Dendritic cell treated with granulocyte-macrophage colony-stimulating factor and Interleukin-4, amounts not matched to agents 40 ng/mL and 50 ng/mL, for 4 days (primary cell): ENCODE results near the gene TCL1B.

ENCODE experiments used
- H3K27ac Mint-ChIP-seq: one replicate; pipeline ENCODE4 v1.8.0; 2022; ENCODE audit warnings: mild to moderate bottlenecking, mixed read lengths
- H3K27me3 Mint-ChIP-seq: one replicate; pipeline ENCODE4 v1.8.0; 2022; ENCODE audit warnings: mild to moderate bottlenecking, mixed read lengths
- H3K36me3 Mint-ChIP-seq: one replicate; pipeline ENCODE4 v1.8.0; 2022; ENCODE audit warnings: low read depth, mixed read lengths
- H3K4me1 Mint-ChIP-seq: one replicate; pipeline ENCODE4 v1.8.0; 2022; ENCODE audit warnings: low read depth, mixed read lengths
- H3K4me3 Mint-ChIP-seq: one replicate; pipeline ENCODE4 v1.8.0; 2022; ENCODE audit warnings: mild to moderate bottlenecking, moderate library complexity, mixed read lengths
- H3K9me3 Mint-ChIP-seq: one replicate; pipeline ENCODE4 v1.8.0; 2022; ENCODE audit warnings: mixed read lengths
- intact Hi-C: fragments of 100-400 bp; cut with micrococcal nuclease; formaldehyde crosslinking; loops from one replicate; pipeline ENCODE4 v1.15.0; 2022

TCL1B gene

GRCh38 chr14:95679998-95680735 lies 6.1 kb upstream of the TCL1B start:
- intact Hi-C loops: loop anchor here (5.0 kb wide), 1 partner anchor 118 kb away; no protein-coding TSS in a partner anchor
- Mint-ChIP-seq H3K9me3 (no peaks in the 10 kb centered on the region), H3K36me3 (no peaks in the 10 kb centered on the region), H3K4me3 (no peak overlapping the region), H3K4me1 (no peaks in the 10 kb centered on the region), H3K27ac (no peak overlapping the region), H3K27me3 (peaks cover 2% of the 10 kb centered on the region)

GRCh38 chr14:95681153-95681552 lies 5.1 kb upstream of the TCL1B start:
- Mint-ChIP-seq H3K9me3 (no peaks in the 10 kb centered on the region), H3K36me3 (no peaks in the 10 kb centered on the region), H3K4me1 (no peaks in the 10 kb centered on the region), H3K27ac (no peak overlapping the region), H3K4me3 (no peak overlapping the region), H3K27me3 (peaks cover 2% of the 10 kb centered on the region)
- intact Hi-C loops: loop anchor here (5.0 kb wide), 1 partner anchor 119 kb away; no protein-coding TSS in a partner anchor

DNA sequence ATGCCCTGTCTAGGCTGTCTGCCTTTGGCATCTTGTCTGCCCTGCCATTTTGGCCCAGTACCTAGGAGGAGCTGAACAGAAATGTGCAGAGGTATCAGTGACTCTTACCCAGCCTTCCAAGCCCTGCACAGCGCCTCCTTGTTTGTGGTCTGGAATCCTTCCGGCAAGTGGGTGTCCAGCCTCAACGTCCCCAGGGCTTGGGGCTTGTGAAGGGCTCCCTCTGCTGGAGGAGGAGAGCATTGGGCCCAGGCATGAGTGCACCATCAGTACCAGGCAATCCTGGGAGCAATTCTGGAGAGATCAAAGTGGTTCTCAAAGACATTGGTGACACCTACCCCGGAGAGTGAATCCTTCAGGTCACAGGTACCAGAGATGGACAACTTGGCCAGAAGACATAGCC lies 2.4 kb upstream of the TCL1B start:
- intact Hi-C loops: loop anchor here (5.0 kb wide), 1 partner anchor 121 kb away; no protein-coding TSS in a partner anchor
- no peaks in the 10 kb centered on the region for H3K27me3 Mint-ChIP-seq
- H3K27ac Mint-ChIP-seq: no peak overlapping the region

DNA sequence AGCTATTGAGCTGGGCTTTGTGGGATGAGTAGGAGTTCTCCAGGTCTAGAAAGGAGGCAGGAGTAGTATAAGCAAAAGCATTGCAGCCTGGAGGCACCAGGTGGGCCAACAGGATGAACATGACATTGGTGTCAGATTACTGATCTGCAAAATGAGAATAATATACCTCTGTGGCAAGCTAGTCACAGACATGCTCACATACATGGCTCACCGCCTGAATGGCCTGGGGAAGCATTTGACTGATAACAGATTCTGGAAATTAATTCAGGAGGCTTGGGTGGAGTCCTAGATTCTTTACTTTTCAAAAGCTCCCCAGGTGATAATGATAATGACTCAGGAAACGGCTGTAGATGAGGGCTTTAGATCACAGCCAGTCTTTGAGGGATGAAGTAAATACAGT lies 709 bp downstream of the TCL1B start:
- Mint-ChIP-seq H3K27me3 (no peaks in the 10 kb centered on the region), H3K36me3 (no peaks in the 10 kb centered on the region), H3K27ac (no peak overlapping the region), H3K4me3 (no peak overlapping the region), H3K4me1 (no peaks in the 10 kb centered on the region), H3K9me3 (no peaks in the 10 kb centered on the region)
- intact Hi-C loops: no loop called here

More for the DNA sequence above, 2.4 kb upstream of the TCL1B start:
- Mint-ChIP-seq H3K4me3 (no peak overlapping the region), H3K4me1 (no peaks in the 10 kb centered on the region), H3K9me3 (no peaks in the 10 kb centered on the region), H3K36me3 (no peaks in the 10 kb centered on the region)

DNA sequence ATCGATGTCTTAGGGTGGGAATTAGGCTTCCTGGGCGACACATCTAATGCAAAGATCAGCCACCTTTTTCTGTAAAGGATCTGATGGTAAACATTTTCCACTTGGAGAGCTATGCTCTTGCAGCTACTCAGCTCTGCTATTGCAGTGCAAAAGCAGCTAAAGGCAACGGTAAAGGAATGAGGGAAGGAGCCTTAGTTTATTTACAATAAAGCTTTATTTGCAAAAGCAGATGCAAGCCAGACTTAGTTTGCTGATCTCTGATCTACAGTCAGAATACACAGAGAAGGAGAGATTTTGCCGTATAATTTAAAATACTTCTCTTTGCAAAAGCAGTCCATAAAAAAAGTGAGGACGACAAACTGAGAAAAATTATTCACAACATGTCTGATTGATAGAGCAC lies 3.2 kb downstream of the TCL1B start:
- Mint-ChIP-seq H3K27ac (no peak overlapping the region), H3K9me3 (no peaks in the 10 kb centered on the region), H3K4me1 (no peaks in the 10 kb centered on the region), H3K36me3 (no peaks in the 10 kb centered on the region), H3K27me3 (peaks cover 2% of the 10 kb centered on the region), H3K4me3 (no peak overlapping the region)
- intact Hi-C loops: no loop called here

GRCh38 chr14:95690815-95691214 lies 4.6 kb downstream of the TCL1B start:
- Mint-ChIP-seq H3K27me3 (peaks cover 2% of the 10 kb centered on the region), H3K9me3 (no peaks in the 10 kb centered on the region), H3K4me3 (no peak overlapping the region), H3K4me1 (no peaks in the 10 kb centered on the region), H3K36me3 (no peaks in the 10 kb centered on the region), H3K27ac (no peak overlapping the region)
- intact Hi-C loops: no loop called here

DNA sequence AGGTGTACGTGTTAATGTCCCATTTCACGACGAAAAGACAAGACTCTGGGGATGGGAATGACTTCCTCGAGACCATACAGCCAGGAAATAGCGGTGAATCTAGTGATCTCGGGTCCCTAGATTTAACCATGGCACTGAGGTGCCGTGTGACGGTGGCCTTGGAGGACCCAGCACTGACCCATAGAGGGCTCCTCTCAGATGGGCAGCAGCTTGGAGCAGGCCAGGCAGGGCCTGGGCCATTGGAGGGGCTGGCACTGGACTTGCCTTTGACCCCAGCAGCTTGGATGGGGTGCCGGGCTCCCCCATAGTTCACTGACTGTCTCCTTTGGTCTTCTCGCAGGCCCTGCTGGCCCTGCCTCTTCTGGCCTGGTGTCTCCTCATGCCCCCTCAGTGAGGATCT lies 5.4 kb downstream of the TCL1B start:
- no peaks in the 10 kb centered on the region for H3K9me3 Mint-ChIP-seq
- intact Hi-C loops: no loop called here
- H3K27ac Mint-ChIP-seq: no peak overlapping the region
- no peak overlapping the region for H3K4me3 Mint-ChIP-seq
- peaks cover 2% of the 10 kb centered on the region for H3K27me3 Mint-ChIP-seq
- no peaks in the 10 kb centered on the region for H3K36me3 Mint-ChIP-seq
- H3K4me1 Mint-ChIP-seq: no peaks in the 10 kb centered on the region

DNA sequence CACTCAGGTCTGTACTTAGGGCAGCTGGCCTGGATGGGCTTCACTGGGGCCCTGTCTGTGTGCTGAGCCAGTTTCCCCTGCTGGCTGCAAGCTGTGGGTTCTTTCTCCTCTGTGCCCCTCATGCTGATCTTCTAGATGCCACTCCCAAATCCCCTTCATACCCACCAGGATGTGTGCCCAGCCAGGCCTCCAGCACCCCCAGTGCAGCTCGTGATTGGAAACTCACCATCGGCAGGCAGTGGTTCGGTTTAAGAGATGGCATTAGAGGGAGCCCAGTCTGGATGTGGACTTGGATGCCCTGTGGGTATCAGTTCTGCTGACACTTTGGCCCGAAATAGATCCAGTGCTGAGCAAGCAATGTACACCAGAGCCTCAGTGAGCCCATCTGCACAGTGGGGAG lies 5.9 kb downstream of the TCL1B start:
- intact Hi-C loops: no loop called here
- H3K27ac Mint-ChIP-seq: no peak overlapping the region
- no peaks in the 10 kb centered on the region for H3K9me3 Mint-ChIP-seq
- no peaks in the 10 kb centered on the region for H3K36me3 Mint-ChIP-seq
- no peak overlapping the region for H3K4me3 Mint-ChIP-seq
- no peaks in the 10 kb centered on the region for H3K4me1 Mint-ChIP-seq
- H3K27me3 Mint-ChIP-seq: peaks cover 2% of the 10 kb centered on the region

DNA sequence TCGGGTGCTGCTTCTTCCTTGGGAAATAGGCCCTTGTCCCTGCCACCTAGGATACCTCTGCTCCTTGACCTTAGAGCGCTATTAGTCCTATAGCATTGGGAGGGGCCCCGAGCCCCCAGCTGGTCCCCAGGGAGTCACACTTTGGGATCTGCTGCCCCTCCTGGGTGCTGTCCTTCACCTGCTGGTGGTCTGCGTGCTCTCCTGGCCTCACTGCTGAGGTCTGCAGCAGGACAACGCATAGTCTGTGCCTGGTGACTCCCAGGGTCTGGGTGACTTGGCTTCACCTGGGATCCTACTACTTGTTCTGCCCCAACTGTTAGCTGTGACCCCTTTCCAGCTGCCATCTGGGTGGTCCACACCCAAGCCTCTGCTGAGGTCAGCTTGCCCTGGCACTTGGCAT lies 8.8 kb downstream of the TCL1B start:
- H3K36me3 Mint-ChIP-seq: no peaks in the 10 kb centered on the region
- peaks cover 8% of the 10 kb centered on the region for H3K27me3 Mint-ChIP-seq
- no peak overlapping the region for H3K4me3 Mint-ChIP-seq
- no peaks in the 10 kb centered on the region for H3K4me1 Mint-ChIP-seq
- intact Hi-C loops: no loop called here
- no peaks in the 10 kb centered on the region for H3K9me3 Mint-ChIP-seq
- H3K27ac Mint-ChIP-seq: no peak overlapping the region

DNA sequence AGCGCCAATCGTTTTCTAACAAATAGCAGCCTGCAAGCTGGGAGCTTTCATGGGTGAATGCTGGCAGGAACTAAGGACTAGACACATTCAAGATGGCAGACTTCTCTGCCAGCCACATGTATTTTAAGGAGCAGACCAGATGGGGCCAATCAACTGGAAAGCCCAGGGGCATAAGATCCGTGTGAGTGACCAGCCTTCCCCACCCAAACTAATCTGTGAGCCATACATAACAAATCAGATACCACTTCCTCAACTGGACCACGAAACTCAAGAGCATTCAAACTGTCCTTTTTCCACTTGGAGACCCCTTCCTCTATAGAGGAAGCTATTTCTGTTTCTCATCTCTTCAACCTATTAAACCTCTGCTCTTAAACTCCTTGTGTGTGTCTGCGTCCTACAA lies 9.7 kb downstream of the TCL1B start:
- no peak overlapping the region for H3K27ac Mint-ChIP-seq
- H3K36me3 Mint-ChIP-seq: no peaks in the 10 kb centered on the region
- intact Hi-C loops: no loop called here
- H3K4me3 Mint-ChIP-seq: no peak overlapping the region
- no peaks in the 10 kb centered on the region for H3K9me3 Mint-ChIP-seq
- H3K27me3 Mint-ChIP-seq: peaks cover 8% of the 10 kb centered on the region
- H3K4me1 Mint-ChIP-seq: no peaks in the 10 kb centered on the region

- Mint-ChIP-seq H3K27me3 (peaks cover 8% of the 10 kb centered on the region), H3K4me1 (no peaks in the 10 kb centered on the region), H3K4me3 (no peak overlapping the region), H3K36me3 (no peaks in the 10 kb centered on the region), H3K27ac (no peak overlapping the region), H3K9me3 (no peaks in the 10 kb centered on the region)
- intact Hi-C loops: no loop called here
These were observed 10.5 kb downstream of the TCL1B start for GRCh38 chr14:95696741-95697140.

DNA sequence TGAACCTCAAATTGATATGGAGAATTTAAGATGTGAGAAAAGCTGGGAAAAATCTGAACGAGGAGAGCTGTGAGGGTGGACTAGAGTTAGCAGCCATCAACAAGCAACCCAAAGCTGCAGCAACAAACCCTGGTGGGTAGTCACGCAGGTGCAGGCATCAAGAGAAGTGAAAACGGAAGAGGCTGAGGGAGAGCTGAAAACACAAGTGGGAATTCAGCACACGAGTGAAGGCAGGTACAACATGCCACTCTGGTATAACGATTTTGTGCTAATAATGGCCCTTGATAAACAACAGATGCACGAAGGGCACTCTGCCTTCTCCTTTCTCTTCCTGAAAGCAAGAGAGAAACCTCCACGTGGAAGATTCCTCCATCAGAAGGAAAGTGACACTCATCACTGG lies 11.5 kb downstream of the TCL1B start:
- H3K36me3 Mint-ChIP-seq: no peaks in the 10 kb centered on the region
- H3K27me3 Mint-ChIP-seq: peaks cover 7% of the 10 kb centered on the region
- no peaks in the 10 kb centered on the region for H3K4me1 Mint-ChIP-seq
- no peak overlapping the region for H3K27ac Mint-ChIP-seq
- intact Hi-C loops: no loop called here
- no peak overlapping the region for H3K4me3 Mint-ChIP-seq
- H3K9me3 Mint-ChIP-seq: no peaks in the 10 kb centered on the region

GRCh38 chr14:95698287-95698686 lies 12.1 kb downstream of the TCL1B start:
- Mint-ChIP-seq H3K27ac (no peak overlapping the region), H3K9me3 (no peaks in the 10 kb centered on the region), H3K27me3 (peaks cover 5% of the 10 kb centered on the region)

GRCh38 chr14:95699412-95699811 lies 13.2 kb downstream of the TCL1B start:
- no peaks in the 10 kb centered on the region for H3K4me1 Mint-ChIP-seq
- no peak overlapping the region for H3K4me3 Mint-ChIP-seq
- H3K36me3 Mint-ChIP-seq: no peaks in the 10 kb centered on the region
- no peak overlapping the region for H3K27ac Mint-ChIP-seq
- H3K27me3 Mint-ChIP-seq: peaks cover 9% of the 10 kb centered on the region
- no peaks in the 10 kb centered on the region for H3K9me3 Mint-ChIP-seq
- intact Hi-C loops: no loop called here

More at GRCh38 chr14:95698287-95698686, 12.1 kb downstream of the TCL1B start:
- H3K4me3 Mint-ChIP-seq: no peak overlapping the region
- intact Hi-C loops: no loop called here
- no peaks in the 10 kb centered on the region for H3K36me3 Mint-ChIP-seq
- no peaks in the 10 kb centered on the region for H3K4me1 Mint-ChIP-seq
